ENCODE data around the gene ABLIM3. TPM values are rescaled to one million over a fixed set of nuclear protein-coding genes. Genes with fewer than 3 reads are reported as not detected.

The ABLIM3 gene
- total and polyA plus RNA-seq, 2 of the 13 experiments (the other 11 are each of a cell fraction or from before 2014, with no cell fraction given): 0.53 to 6.3 TPM

DNA sequence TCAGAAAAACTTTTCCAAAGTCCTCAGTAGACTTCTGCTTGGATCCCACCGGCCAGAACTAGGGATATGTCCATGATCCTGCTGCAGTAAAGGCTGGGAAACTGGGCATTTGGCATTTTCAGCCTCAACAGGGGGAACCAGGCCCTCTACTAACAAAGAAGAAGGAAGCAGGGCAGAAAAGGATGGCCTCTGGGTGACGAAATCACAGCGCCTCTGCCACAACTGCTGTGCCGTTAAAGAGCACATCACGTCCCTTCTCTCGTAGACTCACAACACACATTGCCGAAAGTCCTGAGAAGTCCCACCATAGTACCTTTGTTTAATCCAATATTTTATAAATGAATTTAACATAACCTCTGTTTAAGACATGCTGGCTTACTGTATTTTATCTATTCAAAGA is 120.0 kb downstream of the ABLIM3 start:
- no TSS peak for BruUV-seq (replicated peaks)

More for the DNA sequence above, 120.0 kb downstream of the ABLIM3 start:
- TF ChIP-seq EEA1 (CRISPR knock-in tag; IDR thresholded peaks at IDR 0.05; ENCODE audit: borderline replicate concordance): no peak
- no peak for TF ChIP-seq NFYB (CRISPR knock-in tag; IDR thresholded peaks at IDR 0.05)
- TF ChIP-seq ELF1 (CRISPR knock-in tag; IDR thresholded peaks at IDR 0.05): no peak
- no peak for TF ChIP-seq ZC3H4 (CRISPR knock-in tag; IDR thresholded peaks at IDR 0.05; ENCODE audit: borderline replicate concordance)
- TF ChIP-seq KDM5B (CRISPR knock-in tag; IDR thresholded peaks at IDR 0.05; ENCODE audit: borderline replicate concordance): no peak
- TF ChIP-seq CHCHD3 (CRISPR knock-in tag; IDR thresholded peaks at IDR 0.05): no peak
- TF ChIP-seq HMG20A (CRISPR knock-in tag; IDR thresholded peaks at IDR 0.05; ENCODE audit: borderline replicate concordance): no peak
- TF ChIP-seq, protein P1, sequence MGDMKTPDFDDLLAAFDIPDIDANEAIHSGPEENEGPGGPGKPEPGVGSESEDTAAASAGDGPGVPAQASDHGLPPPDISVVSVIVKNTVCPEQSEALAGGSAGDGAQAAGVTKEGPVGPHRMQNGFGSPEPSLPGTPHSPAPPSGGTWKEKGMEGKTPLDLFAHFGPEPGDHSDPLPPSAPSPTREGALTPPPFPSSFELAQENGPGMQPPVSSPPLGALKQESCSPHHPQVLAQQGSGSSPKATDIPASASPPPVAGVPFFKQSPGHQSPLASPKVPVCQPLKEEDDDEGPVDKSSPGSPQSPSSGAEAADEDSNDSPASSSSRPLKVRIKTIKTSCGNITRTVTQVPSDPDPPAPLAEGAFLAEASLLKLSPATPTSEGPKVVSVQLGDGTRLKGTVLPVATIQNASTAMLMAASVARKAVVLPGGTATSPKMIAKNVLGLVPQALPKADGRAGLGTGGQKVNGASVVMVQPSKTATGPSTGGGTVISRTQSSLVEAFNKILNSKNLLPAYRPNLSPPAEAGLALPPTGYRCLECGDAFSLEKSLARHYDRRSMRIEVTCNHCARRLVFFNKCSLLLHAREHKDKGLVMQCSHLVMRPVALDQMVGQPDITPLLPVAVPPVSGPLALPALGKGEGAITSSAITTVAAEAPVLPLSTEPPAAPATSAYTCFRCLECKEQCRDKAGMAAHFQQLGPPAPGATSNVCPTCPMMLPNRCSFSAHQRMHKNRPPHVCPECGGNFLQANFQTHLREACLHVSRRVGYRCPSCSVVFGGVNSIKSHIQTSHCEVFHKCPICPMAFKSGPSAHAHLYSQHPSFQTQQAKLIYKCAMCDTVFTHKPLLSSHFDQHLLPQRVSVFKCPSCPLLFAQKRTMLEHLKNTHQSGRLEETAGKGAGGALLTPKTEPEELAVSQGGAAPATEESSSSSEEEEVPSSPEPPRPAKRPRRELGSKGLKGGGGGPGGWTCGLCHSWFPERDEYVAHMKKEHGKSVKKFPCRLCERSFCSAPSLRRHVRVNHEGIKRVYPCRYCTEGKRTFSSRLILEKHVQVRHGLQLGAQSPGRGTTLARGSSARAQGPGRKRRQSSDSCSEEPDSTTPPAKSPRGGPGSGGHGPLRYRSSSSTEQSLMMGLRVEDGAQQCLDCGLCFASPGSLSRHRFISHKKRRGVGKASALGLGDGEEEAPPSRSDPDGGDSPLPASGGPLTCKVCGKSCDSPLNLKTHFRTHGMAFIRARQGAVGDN (CRISPR knock-in tag; IDR thresholded peaks at IDR 0.05): no peak
- TF ChIP-seq, protein P2, sequence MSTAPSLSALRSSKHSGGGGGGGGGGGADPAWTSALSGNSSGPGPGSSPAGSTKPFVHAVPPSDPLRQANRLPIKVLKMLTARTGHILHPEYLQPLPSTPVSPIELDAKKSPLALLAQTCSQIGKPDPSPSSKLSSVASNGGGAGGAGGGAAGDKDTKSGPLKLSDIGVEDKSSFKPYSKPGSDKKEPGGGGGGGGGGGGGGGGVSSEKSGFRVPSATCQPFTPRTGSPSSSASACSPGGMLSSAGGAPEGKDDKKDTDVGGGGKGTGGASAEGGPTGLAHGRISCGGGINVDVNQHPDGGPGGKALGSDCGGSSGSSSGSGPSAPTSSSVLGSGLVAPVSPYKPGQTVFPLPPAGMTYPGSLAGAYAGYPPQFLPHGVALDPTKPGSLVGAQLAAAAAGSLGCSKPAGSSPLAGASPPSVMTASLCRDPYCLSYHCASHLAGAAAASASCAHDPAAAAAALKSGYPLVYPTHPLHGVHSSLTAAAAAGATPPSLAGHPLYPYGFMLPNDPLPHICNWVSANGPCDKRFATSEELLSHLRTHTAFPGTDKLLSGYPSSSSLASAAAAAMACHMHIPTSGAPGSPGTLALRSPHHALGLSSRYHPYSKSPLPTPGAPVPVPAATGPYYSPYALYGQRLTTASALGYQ (CRISPR knock-in tag; IDR thresholded peaks at IDR 0.05): no peak
- TF ChIP-seq KLF12 (CRISPR knock-in tag; IDR thresholded peaks at IDR 0.05; ENCODE audit: borderline replicate concordance): no peak
- no peak for TF ChIP-seq ZNF430 (CRISPR knock-in tag; IDR thresholded peaks at IDR 0.05)
- no peak for TF ChIP-seq RBM22 (optimal IDR thresholded peaks at IDR 0.05; ENCODE audit: low read length)
- no peak for TF ChIP-seq XRCC5 (optimal IDR thresholded peaks at IDR 0.05; ENCODE audit: low read length)
- Histone ChIP-seq H3K9me3 (ENCODE audit: low read length) (no peaks in the 10 kb centered on the region), H3K9ac (ENCODE audit: insufficient read depth, low read depth, low read length) (no peak overlapping the region), H3K27ac (ENCODE audit: extremely low read length, insufficient read depth, low read length) (no peak overlapping the region), H3K4me3 (replicated peaks in 1 of 3; ENCODE audit: insufficient read depth in 1 of 3, low read depth in 2 of 3, low read length in 3 of 3) (no peak overlapping the region), H4K20me1 (ENCODE audit: insufficient read depth, low read length) (no peaks in the 10 kb centered on the region), H3K4me1 (ENCODE audit: insufficient read depth, low read length) (no peaks in the 10 kb centered on the region), H3K79me2 (ENCODE audit: insufficient read depth, low read length) (no peaks in the 10 kb centered on the region), H2AFZ (ENCODE audit: low read length) (no peak overlapping the region), H3K27me3 (ENCODE audit: control insufficient read depth in 1 of 2, insufficient read depth in 2 of 2, low read length in 2 of 2) (peaks cover 1 to 9% of the 10 kb centered on the region in 2 experiments; a peak in 3 of 5 replicates), H3K4me2 (ENCODE audit: low read depth, low read length) (no peak overlapping the region), H3K36me3 (replicated peaks in 1 of 2; ENCODE audit: control insufficient read depth in 1 of 2, insufficient read depth in 2 of 2, low read length in 2 of 2) (no peaks in the 10 kb centered on the region)
- no peak for ATAC-seq
- DNase-seq (ENCODE audit: low spot score): no peak
- WGBS (ENCODE audit: low lambda C conversion rate): 27% methylated on average over 7 of the region's 7 CpGs
- CTCF ChIA-PET (ENCODE audit: low intra/inter-chr PET ratio, low total read pairs): no interaction called here
- intact Hi-C loops (cut with micrococcal nuclease; ENCODE audit: unreplicated experiment) (loop anchor here (10.0 kb wide), 1 partner anchor 436 kb away; the partner anchor contains the start of gene ADRB2), in situ Hi-C loops (cut with HindIII; ENCODE audit: extremely low pct_ligation_motif_present, low pct_unique_long_range_greater_than_20kb) (loop anchor here (10.0 kb wide), 1 partner anchor 526 kb away; no protein-coding TSS in a partner anchor)
- POLR2A ChIA-PET: no interaction called here
- FAIRE-seq: no peak
